Activated T-helper 9 cell treated with anti-CD3 and anti-CD28 coated beads, Interleukin-2, amount 50 U/mL, for 16 hours (primary cell): ENCODE data around the gene NFIA.
A peak's percentile ranks its signal among the peaks of the same experiment; 100 is the strongest.

ENCODE experiments used
- DNase-seq: peaks from one replicate; pipeline ENCODE4 v3.0.0-alpha.2; 2020; ENCODE audit warnings: low read depth

Gene NFIA

DNA sequence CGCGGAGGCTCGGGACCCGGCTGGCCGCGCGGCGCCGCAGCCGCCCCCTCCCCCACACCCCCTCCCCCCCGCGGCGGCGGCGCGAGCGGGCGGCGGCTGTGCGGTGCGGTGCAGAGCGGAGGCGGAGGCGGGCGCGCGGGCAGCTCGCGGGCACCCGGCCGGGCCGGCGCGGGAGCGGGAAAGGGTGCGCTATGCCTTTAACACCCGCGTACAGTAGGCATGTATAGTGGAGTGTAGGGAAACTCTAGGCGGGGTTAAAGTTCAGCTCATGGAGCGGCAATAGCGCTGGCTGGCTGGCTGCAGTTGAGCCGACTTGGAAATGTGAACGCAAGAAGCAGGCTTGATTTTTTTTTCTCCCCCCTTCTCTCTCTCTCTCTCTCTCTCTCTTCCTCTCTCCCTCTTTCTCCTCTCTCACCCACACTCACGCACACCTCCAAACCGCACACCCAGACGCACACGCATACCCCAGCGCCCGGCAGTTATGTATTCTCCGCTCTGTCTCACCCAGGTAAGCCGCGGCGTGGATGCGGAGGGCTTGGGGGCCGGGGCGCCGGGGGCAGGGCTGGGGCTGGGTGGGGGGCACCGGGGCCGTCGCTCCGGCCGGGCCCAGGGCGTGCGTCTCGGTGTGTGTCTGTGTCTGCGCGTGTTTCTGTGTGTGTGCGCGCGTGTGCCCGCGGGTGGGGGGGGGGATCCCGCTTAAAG, at the start of gene NFIA:
TSS of gene NFIA (plus strand) at position 251 of the 702 bp plus-strand sequence.
- DNase-seq, result no peak

DNA sequence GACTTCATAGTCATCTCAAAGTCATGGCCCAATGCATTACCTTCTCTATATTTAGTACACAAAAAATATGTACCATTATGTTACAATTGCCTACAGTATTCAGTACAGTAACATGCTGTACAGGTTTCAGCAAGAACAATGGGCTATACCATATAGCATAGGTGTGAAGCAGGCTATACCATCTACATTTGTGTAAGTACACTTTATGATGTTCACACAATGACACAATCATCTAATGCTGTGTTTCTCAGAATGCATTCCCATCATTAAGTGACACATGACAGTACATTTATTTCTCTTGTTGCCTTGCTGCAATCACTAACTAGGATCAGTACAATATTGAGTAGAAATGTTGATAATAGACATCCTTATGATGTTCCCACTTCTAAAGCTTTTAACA, 46.5 kb upstream of the NFIA start:
- DNase-seq, result no peak

DNA sequence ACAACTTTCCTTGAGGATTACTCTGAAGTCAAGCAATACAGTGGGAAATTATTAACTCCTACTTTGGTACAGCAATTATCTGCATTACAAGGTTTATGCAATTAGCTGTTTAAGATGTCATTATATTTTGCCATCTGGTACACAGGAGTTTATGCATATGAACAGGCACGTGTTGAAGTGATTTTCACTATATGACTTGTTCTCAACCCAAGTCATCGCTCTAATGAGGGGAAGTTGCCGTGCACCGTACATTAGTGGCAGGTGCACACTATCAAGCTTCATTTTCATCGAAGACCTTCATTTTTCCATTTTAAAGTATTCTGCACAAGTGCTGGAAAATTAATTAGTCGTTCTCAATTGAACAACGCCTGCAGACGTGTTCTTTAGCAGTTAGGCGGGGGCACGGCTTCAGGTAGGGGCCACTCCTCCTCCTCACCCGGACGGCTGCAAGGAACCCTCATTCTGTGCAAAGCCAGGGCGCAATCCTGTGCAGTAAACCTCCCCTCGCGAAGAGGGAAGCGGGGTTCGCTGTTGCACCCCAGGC, 39.8 kb upstream of the NFIA start:
- no peak for DNase-seq

GRCh38 chr1:61043010-61043820, 39.1 kb upstream of the NFIA start:
- DNase-seq, result peak; percentile 72

DNA sequence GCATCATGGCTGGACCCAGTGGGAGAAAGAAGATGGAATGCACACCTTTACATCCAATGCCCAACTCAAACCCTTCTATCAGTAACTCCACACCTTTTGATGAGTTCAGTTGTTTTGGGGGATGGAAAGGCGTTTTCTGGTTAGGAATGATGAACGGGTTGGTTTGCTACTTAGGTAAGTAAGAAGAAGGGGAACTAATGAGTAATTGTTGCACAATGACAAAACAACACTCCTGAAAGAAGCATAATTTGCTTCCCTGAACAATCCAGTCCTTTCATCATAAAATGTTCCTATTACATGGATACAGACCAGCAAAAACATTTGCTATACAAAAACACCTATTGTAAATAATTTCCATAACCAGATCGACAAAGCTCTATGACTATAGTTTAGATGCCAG, 35.9 kb upstream of the NFIA start:
- no peak for DNase-seq

- DNase-seq, result no peak
Measured at GRCh38 chr1:61047061-61047460, 35.3 kb upstream of the NFIA start.

GRCh38 chr1:61049850-61050540, 32.4 kb upstream of the NFIA start:
- peak; percentile 81 for DNase-seq

GRCh38 chr1:61050541-61051442, 31.6 kb upstream of the NFIA start:
- DNase-seq, result no peak

GRCh38 chr1:61051443-61051718, 31.0 kb upstream of the NFIA start:
- DNase-seq, result no peak

GRCh38 chr1:61051719-61052394, 30.5 kb upstream of the NFIA start:
- no peak for DNase-seq

- DNase-seq, result no peak
Measured at GRCh38 chr1:61052395-61053225, 29.8 kb upstream of the NFIA start.

GRCh38 chr1:61053226-61053711, 29.1 kb upstream of the NFIA start:
- DNase-seq, result no peak

DNA sequence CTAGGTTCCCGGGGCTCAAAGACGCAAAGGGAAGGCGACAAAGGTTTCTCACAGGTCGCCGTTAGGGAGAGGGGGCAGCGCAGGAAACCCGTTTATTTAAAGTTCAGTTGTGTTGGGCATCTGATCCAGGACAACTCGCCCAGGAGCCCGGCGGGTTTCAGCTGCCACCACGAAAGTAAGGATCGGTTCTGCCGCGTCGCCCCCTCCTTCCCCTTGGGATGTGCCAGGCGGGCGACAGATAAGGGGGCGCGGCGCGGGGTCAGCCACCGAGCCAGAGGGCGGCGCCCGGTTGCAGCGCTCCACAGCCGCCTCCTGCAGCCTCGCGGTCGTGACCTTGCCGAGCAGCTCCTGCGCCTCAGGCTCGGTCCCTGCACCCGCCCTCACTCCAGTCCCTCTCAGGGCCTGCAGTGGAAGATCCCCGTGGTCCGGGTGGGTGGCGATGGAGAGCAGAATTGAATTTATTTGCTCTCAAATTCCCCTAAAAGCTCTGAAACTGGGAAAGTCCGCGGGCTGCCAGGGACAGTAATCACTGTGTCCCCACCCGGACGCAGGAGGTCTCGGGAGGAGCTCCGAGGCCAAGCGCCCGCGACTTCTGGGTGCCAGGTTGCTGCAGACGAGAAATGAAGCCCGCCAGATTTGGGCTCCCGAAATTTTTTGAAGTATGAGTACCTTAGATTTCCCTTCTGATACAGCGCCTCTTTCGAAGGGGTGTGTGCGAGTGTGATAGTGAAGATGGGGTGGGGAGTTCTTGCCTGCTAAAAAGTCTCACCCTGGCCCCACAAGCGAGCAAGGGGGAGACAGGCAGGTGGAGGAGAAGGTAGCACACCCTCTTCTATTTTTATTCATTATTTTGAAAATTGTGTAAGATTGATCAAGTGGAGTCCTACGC, 28.4 kb upstream of the NFIA start:
- DNase-seq, result no peak

GRCh38 chr1:61054601-61054993, 27.8 kb upstream of the NFIA start:
- DNase-seq, result no peak

- no peak for DNase-seq
Measured at GRCh38 chr1:61055110-61055614, 27.2 kb upstream of the NFIA start.

- DNase-seq, result no peak
Measured at GRCh38 chr1:61056196-61056572, 26.2 kb upstream of the NFIA start.

DNA sequence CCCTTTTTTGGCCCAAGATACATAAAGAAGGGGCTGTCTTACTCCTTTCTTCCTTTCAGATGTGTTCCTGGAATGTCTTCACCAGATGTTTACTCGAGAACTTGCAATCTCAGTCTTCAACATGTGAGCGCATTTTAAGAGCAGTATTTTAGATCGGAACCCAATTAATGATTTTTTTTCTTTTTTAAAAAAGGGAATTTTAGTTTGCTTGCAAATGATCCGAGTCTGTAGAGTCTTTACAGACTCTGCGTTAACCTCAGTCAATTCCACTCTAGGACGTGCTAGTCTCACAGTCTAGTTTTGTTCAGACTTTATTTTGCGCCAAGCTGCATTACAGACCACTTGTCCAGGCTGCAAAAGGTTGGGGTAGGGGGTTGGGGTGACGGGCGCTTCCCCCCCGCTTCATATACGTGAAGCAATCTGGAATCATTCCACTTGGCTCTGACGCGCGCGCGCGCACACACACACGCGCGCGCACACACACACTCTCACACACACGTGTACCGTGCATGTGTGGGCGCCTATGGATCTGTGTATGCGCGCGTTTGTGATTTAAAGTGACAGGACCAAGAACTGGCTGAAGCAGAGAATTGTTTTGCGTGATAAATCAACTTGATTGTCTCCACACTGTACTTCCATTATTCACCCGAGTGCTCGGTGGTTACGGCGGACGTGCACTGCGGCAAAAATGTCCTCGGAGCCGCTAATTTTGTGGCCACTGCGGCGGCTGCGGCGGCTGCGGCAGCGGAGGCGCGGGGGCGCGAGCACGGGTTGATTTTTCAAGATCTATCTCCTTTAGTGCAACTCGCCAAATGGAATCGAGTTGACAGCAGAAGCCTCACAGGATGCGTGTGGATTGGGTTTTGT, 25.6 kb upstream of the NFIA start:
- no peak for DNase-seq
